GM12875 (cell line): ENCODE data around the gene TAF8.

Experiments
- H3K4me3 ChIP-seq: one replicate; pipeline ENCODE4 v1.5.1; 2011; ENCODE audit warnings: low read depth, low read length, control low read depth
- TF ChIP-seq, protein P1 (sequence below): IDR thresholded peaks from 2 replicates; pipeline ENCODE4 v1.5.1; 2011; ENCODE audit warnings: low read depth, mild to moderate bottlenecking, control low read depth, inconsistent platforms, low read length, moderate library complexity, borderline replicate concordance; ENCODE audit not compliant: insufficient read depth

Gene TAF8

DNA sequence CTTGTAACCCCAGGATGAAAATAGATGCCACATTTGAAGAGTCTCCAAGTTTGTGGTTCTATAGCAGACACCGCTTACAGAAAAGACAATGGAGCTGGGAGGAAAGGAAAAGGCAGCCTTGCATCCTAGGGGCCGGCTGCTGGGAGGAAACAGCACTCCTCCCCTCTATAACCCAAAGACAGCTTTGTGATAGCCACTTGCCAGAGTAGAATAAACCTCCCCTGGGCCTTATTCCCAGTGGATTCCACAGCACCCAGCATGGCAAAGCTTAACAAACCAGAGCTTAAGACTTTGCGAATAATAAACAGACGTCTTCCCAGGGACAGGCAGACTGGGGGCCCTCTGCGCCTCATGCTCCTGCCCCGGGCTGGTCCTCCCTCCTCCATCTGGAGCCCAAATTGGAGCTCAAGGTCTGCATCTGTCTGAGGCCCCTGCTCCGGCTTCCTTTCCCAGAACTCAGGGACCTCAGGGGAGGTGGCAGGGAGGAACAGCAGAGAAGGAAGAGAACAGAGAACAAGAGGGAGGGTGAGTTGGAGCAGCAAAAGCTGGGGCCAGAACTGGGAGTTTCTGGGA, 8.8 kb upstream of the TAF8 start:
- TF ChIP-seq, protein P1, sequence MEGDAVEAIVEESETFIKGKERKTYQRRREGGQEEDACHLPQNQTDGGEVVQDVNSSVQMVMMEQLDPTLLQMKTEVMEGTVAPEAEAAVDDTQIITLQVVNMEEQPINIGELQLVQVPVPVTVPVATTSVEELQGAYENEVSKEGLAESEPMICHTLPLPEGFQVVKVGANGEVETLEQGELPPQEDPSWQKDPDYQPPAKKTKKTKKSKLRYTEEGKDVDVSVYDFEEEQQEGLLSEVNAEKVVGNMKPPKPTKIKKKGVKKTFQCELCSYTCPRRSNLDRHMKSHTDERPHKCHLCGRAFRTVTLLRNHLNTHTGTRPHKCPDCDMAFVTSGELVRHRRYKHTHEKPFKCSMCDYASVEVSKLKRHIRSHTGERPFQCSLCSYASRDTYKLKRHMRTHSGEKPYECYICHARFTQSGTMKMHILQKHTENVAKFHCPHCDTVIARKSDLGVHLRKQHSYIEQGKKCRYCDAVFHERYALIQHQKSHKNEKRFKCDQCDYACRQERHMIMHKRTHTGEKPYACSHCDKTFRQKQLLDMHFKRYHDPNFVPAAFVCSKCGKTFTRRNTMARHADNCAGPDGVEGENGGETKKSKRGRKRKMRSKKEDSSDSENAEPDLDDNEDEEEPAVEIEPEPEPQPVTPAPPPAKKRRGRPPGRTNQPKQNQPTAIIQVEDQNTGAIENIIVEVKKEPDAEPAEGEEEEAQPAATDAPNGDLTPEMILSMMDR, result no peak

DNA sequence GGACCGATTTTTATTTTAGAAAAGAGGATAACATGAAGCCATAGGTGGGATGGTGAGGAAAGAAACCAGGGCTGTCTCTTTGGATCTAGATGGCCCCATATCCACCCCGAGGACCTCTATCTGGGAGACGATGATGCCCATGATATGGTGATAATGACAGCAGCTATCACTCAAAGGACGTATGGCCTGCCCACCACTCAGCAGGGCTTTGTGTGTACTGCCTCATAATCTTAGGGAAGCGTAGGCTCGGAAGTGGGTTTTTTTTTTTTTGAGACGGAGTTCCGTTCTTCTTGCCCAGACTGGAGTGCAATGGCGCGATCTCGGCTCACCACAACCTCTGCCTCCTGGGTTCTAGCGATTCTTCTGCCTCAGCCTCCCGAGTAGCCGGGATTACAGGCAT, 8.2 kb upstream of the TAF8 start:
- H3K4me3 ChIP-seq, result no peak overlapping the region
- TF ChIP-seq, protein P1, result no peak

More for the DNA sequence above, 8.8 kb upstream of the TAF8 start:
- no peak overlapping the region for H3K4me3 ChIP-seq

DNA sequence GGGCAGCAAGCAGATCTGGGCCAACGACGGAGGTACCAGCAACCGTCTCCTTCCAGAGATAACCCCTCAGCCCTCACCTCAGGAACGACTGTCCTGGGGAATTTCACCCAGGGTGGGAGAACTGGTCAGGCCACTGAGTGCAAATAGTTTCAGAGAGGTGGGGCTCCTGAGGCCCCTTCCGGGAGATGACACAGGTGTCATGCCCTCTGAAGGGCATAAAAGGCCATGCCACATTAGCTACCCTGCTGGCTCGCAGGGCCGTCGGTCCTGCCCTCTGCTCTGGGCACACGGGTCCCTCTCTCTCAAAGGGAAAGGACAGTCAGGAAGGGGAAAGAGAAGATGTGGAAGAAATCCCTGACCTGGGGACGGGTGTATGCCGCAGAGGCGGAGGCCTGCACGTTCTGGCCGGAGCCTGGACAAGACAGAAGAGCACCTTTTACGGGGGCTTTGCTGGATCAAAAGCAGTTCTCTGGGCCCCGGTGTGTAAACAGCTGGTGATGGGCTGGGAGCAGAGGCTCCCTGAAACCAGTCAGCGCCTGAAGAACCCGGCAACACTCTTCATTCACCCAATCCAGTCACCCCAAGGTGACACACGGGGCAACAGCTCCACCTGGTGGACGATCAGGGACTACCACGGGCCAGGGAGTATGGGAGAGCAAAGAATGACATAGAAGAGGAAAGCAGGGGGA, 6.4 kb upstream of the TAF8 start:
- no peak overlapping the region for H3K4me3 ChIP-seq
- TF ChIP-seq, protein P1, result peak; percentile 87

DNA sequence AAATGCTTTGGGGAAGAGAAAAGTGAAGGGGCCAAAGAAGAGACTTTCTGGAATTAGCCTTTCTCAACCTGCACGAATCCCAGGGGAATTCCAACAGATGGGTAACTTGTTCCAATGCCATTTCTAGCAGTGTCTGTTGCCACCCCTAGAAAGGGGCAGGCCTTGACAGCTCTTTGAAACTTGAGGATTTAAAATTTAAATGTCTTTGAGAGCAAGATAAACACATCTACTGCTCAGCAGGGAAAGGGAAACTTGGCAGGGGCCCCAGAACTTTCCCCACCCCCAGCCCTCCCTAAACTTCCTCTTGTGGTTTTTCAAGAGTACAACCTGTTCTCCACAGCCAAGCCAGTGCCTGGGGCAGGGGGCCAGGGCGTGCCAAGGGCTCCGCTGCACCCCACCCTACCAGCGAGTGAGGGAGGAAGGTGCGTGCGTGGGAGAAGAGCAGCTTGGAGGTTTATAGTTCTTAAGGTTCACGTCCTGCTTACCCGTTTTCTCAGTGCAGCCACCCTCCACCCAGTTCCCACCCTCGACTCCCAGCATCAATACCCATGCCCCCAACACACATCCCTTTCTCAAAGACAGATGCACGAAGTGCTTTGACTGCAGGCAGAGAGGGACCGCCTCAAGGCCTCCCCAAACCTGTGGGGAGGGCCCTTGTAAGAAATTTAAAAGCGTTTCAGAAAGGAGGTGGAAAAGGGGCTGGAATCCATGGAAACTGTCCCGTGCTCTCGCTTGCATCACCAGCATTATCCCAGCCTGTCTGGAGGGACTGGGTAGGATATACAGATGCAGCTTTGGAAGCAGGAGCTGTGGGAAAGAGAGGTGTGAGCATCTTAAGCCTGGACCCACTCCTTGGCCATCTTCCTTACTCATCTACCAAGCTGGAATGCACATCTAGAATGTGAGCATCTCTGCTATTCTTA, 4.5 kb upstream of the TAF8 start:
- H3K4me3 ChIP-seq, result no peak overlapping the region
- TF ChIP-seq, protein P1, result no peak

DNA sequence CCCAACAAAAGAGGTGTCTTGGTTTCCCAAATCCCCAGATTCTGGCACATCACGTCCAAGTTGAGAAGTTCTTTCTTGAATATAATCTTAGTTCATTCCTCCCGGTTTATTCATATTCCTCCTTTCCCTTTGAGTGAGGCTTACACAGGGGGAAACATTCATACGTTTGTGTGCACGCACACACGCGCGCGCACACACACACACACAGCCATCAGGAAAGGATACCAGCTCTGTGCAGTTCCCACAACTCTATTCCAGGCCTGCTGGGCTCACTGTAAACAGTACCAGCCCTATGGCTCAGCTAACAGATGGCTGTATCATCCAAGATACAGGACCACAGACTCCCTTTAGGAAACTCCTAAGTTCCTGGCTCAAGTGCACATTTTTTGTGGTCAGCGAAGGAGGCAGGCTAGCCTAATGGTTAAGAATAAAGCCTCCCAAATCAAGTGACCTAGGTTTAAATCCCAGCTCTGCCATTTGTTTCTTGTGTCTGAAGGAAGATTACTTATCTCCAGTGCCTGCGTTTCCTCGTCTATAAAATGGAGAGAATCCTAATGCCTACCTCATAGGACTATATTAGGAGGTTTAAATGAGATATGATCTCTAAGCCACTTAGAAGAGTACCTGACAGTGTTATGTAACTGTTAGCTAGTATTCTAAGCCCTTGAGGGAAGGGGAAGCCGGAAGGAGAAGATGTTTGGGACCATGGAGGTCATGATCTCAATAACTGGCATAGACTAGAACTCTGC, 3.7 kb upstream of the TAF8 start:
- TF ChIP-seq, protein P1, result no peak
- no peak overlapping the region for H3K4me3 ChIP-seq

DNA sequence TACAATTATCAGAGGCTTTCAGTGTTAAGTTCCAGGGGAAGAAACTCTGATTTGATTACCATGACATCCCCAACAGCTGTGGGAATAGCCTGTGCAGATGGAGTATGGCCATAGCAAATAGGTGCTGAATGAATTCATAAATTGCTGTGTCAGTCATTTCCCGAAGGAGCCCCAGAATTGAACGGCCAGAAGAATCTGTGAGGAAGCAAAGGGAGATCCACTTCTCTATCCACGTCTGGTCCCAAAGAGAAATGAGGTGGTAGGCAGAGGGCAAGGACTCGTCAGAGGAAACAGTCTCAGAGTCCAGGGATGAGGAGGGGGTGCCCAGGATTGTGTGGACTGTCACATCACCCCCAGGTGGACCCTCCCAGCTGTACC, 3.1 kb upstream of the TAF8 start:
- TF ChIP-seq, protein P1, result no peak
- no peak overlapping the region for H3K4me3 ChIP-seq
